Measurements from ENCODE around the gene KCNJ5.

GRCh38 chr11:128908391-128909246 is 17.5 kb downstream of the KCNJ5 start:
- TF ChIP-seq ZNF331 (CRISPR knock-in tag; IDR thresholded peaks at IDR 0.05; ENCODE audit: low read depth) (no peak), CTCF (conservative IDR thresholded peaks at IDR 0.05; ENCODE audit: low read depth in 2 of 2) (no peak), REST (IDR thresholded peaks at IDR 0.05; ENCODE audit: unreplicated experiment) (no peak), EZH2 (IDR thresholded peaks at IDR 0.05; ENCODE audit: low read depth, unreplicated experiment) (no peak), POLR2AphosphoS5 (IDR thresholded peaks at IDR 0.05; ENCODE audit: low read depth) (no peak), CREB1 (CRISPR knock-in tag; IDR thresholded peaks at IDR 0.05; ENCODE audit: low read depth) (no peak), ZNF114 (CRISPR knock-in tag; IDR thresholded peaks at IDR 0.05) (no peak), STAT1 (IDR thresholded peaks at IDR 0.05; ENCODE audit: unreplicated experiment) (no peak), EZH2phosphoT487 (IDR thresholded peaks at IDR 0.05; ENCODE audit: unreplicated experiment) (no peak), JUNB (IDR thresholded peaks at IDR 0.05; ENCODE audit: unreplicated experiment) (no peak), NANOG (IDR thresholded peaks at IDR 0.05; ENCODE audit: borderline replicate concordance) (no peak)

Measured in GM23338 (cell line).